GM19324 (cell line): ENCODE data around the gene CD160.
"Not testable (repeated sequence)": the region's sequence is repeated elsewhere in the genome, so short reads cannot be mapped to it uniquely, and the experiment has no call there.

ENCODE experiments used
- ATAC-seq: cut with Tn5 transposase; IDR thresholded peaks from one replicate; pipeline ENCODE4 v1.9.1; 2021; ENCODE audit warnings: mild to moderate bottlenecking, moderate library complexity; ENCODE audit not compliant: unreplicated experiment, low FRiP score

The CD160 gene

DNA sequence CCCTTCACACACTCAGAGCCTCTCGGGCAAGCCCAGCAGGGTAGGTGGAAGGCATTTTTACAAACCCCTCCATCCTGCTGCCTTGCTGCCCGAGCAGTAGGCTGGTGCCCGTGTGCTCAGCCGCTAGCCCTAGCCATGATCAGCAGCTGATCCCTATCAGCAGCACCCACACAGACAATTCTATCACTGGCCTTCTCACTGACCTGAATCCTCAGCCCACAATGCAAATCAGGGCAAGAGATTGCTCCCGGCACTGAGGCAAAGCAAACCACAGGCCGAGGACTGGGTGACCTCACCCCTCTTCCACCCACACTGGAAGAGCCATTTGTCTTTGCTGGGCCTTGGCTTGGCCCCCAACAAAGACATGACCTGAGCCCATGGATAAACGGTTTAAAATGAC lies 11.2 kb upstream of the CD160 start:
- no peak for ATAC-seq

- ATAC-seq = no peak
These were observed 8.8 kb upstream of the CD160 start for GRCh38 chr1:145710291-145711027.

GRCh38 chr1:145711213-145711651 lies 8.1 kb upstream of the CD160 start:
- no peak for ATAC-seq

GRCh38 chr1:145714524-145715111 lies 4.7 kb upstream of the CD160 start:
- no peak for ATAC-seq

DNA sequence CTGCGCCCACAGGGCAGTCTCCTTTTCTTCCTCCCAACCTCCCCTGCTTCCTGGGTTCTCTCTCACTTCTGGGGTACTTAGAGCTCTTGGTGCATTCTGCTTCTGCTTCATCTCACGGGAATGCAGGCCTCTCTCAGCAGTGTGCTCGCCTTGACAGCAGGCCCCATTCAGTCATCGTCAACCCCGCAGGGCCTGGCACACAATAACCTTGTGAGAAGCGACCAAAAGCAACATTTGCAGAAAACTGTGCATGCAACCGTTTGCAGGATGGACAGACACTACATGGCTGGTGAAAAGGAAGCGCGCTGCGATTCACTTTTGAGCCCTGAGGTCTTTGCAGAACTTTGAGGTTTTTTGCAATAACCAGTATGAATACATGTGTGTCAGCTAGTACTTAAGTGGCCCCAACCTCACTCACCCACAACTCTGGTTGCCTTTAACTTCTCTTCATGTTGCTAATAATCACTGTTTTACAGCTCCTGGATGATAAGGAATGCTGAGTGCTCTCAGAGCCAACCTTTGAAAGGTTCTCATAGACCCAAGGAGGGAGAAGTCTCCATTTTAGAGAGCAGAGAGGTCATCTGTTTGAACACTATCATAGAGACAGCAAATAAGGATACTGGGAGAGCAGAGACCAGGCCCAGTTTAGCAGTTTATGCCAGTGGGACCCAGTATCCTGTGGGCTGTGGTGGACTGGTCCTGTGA lies 2.5 kb upstream of the CD160 start:
- no peak for ATAC-seq

- ATAC-seq = no peak
These were observed 1.5 kb upstream of the CD160 start for GRCh38 chr1:145717833-145718232.

GRCh38 chr1:145718465-145718864 lies 834 bp upstream of the CD160 start:
- not testable (repeated sequence) for ATAC-seq

GRCh38 chr1:145720556-145720877 lies 1.2 kb downstream of the CD160 start:
- ATAC-seq = no peak

DNA sequence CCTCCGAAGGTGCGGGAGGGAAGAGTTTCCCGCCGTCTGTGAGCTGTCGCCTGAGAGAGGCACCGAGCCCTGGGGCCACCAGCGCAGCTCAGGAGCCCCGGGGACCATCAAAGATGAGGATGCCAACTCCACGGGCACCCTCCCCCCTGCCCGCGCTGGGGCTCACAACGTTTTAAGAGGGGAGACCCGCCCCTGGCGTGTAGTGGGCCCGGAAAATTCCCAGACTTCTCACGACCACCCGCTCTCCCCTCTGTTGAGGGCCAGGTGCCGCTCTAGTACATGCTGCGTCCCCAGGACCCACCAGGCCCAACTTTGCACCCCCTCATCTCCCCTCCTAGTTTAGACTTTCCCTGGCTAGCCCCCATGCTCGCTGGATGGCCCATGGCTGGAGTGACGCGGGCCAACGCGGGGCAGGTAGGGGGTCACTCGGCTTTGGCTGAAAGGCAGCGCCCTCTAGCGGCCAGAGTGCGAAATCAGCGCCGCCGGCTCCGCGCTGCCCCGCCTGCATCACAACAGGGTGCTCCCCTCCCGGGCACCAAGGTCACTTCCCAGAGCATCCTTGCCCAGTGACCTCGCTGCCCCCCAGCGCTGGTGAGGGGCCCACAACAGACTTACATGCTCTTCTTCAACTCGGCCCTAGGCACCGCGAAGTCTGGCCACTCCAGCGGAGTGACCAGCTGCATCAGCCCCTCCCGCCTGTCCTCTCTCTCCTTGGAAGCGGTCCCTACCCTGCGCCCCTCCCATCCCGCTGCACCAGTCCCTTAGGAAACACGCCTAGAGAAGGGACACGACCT lies 1.8 kb downstream of the CD160 start:
- ATAC-seq = peak; percentile 56

GRCh38 chr1:145726193-145726592 lies 6.9 kb downstream of the CD160 start:
- not testable (repeated sequence) for ATAC-seq

- ATAC-seq = no peak
These were observed 9.9 kb downstream of the CD160 start for GRCh38 chr1:145729196-145729595.

GRCh38 chr1:145729666-145730436 lies 10.6 kb downstream of the CD160 start:
- no peak for ATAC-seq

DNA sequence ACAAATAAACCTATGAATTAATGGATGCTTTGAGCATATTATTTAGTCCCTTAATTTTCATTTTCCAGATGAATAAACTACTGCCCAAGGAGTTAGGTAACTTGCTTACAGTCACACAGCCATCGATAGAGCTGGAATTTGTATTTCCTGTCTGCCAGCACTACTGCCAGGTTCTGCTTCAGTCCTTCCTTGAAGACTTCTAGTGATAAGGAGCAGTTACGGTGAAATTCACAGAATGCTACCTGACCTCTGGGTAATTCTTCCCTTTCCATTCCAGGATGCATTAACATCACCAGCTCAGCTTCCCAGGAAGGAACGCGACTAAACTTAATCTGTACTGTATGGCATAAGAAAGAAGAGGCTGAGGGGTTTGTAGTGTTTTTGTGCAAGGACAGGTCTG lies 11.2 kb downstream of the CD160 start:
- ATAC-seq = no peak

GRCh38 chr1:145730900-145731299 lies 11.6 kb downstream of the CD160 start:
- ATAC-seq = no peak

GRCh38 chr1:145736191-145736590 lies 16.9 kb downstream of the CD160 start:
- no peak for ATAC-seq

GRCh38 chr1:145740269-145740668 lies 21.0 kb downstream of the CD160 start:
- no peak for ATAC-seq

DNA sequence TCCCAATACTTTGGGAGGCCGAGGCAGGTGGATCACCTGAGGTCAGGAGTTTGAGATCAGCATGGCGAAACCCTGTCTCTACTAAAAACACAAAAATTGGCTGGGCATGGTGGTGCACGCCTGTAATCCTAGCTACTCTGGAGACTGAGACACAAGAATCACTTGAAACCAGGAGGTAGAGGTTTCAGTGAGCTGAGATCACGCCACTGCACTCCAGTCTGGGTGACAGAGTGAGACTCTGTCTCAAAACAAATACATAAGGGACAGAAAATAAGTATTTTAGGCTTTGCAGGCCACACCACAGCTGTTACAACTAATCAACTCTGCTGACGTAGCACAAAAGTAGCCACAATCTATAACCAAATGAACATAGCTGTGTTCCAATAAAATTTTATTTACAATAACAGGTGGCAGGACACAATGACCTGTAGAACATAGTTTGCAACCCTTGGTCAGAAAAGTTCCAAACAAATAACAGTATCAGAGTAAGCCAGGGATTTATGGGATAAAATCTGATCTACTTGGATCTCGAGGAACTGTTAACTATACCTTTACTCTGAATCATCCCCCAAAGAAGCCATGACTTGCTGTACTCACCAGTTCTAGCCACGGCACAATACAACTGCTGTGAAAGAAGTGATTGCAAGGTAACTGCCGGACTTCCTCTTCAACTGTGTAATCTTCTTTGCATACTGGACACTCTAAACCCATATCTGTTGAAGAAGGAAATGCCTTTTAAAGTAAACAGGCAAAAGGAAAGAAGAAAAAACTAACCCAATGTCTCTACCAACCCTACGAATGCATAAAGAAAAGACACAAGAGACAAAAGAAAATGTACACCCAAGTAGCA lies 28.3 kb downstream of the CD160 start:
- no peak for ATAC-seq

DNA sequence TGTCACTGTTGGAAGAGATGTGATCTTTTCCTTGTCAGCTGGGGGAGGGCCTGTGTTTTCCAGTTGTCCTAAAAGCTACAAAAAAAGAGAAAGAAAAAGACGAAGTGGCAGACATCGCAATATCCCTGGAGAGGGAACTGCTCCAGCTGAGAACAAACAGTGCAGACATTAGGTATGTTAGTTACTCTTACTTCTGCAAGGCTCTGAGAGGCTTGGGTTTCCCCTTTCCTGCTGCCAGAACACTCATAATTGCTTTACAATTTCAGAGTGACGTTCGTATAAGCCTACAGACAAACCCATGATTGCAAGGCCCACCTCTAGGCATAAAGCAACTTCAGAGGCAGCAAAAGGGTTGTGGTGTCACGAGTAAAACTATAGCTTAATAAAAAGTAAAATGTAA lies 31.1 kb downstream of the CD160 start:
- no peak for ATAC-seq

DNA sequence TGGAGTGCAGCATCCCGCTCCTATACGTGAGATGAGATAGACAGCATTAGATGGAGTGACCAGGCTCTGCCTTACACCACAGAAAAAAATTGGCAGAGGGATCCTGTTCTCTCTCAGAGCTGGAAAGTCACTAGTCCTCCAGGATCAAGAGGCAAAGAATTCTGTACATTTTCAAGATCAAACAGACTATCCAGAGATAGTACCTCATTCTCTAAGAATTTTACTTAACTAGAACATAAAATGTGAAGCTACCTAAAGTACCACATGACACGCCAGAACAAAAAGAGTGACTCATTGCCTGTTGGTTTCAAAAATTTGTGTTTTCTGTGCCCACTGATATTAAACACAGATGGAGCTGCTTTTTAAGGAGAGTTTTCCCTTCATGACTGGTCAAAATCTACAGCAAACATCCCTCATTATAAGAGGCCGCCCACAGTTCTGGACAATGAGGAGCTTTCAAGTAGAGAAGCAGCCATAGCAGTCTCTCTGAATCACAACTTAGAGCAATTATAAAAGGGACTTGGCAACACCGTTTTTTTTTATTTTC lies 32.3 kb downstream of the CD160 start:
- ATAC-seq = no peak
